Measurements from ENCODE around the gene C12orf60. TPM values are rescaled to one million over a fixed set of nuclear protein-coding genes. Genes with fewer than 3 reads are reported as not detected.

The C12orf60 gene
- total RNA-seq, 3 donors from 2014 or later (not counting 1 experiment from before 2014, with no cell fraction given): 0.28 to 0.79 (median 0.33) TPM

DNA sequence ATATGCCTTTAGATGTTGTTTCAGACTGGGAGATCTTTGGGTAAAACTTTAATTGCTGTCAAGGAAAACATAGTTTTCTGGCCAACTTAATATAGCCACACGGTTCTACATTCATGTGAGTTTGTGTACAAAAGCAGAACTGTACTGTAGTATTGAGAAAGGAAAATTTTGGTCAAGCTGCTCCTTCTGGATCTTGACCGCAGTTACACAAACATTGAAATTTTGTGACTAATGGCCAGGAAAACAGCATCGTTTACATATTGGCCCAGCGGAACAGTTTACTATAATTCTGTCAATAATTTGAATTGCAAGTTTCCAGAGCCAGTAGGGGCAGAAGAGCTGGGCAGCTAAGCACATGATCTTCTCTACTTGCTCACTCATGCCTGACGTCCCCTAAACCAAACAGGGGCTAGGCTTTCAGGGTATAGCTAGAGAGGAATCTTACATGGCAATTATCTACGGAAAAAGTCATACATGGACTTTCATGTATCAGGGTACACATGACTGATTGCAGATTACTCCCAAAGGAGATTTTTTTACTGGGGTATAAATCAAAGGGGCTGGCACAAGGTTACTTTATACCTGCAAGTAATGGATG, 51.2 kb downstream of the C12orf60 start:
- peaks cover 2 to 3% of the 10 kb centered on the region in 2 donors for H3K9me3 Mint-ChIP-seq
- H3K36me3 ChIP-seq (ENCODE audit: control insufficient read depth, insufficient read depth, low read length): no peaks in the 10 kb centered on the region
- no peaks in the 10 kb centered on the region for H3K27me3 ChIP-seq (ENCODE audit: control insufficient read depth, insufficient read depth, low read length)
- intact Hi-C loops (cut with micrococcal nuclease): no loop called here
- H3K4me1 Mint-ChIP-seq: no peaks in the 10 kb centered on the region
- DNase-seq (no peak), ATAC-seq (no peak)
- no peaks in the 10 kb centered on the region for H3K9me3 ChIP-seq (ENCODE audit: control insufficient read depth, insufficient read depth, low read length)
- no peak overlapping the region for H3K4me3 Mint-ChIP-seq
- no peaks in the 10 kb centered on the region for H3K4me1 ChIP-seq (ENCODE audit: control insufficient read depth, insufficient read depth, low read length)
- peaks cover 0 to 10% of the 10 kb centered on the region in 2 donors for H3K27me3 Mint-ChIP-seq (ENCODE audit: low read depth in 2 of 2)
- TF ChIP-seq, protein P1, sequence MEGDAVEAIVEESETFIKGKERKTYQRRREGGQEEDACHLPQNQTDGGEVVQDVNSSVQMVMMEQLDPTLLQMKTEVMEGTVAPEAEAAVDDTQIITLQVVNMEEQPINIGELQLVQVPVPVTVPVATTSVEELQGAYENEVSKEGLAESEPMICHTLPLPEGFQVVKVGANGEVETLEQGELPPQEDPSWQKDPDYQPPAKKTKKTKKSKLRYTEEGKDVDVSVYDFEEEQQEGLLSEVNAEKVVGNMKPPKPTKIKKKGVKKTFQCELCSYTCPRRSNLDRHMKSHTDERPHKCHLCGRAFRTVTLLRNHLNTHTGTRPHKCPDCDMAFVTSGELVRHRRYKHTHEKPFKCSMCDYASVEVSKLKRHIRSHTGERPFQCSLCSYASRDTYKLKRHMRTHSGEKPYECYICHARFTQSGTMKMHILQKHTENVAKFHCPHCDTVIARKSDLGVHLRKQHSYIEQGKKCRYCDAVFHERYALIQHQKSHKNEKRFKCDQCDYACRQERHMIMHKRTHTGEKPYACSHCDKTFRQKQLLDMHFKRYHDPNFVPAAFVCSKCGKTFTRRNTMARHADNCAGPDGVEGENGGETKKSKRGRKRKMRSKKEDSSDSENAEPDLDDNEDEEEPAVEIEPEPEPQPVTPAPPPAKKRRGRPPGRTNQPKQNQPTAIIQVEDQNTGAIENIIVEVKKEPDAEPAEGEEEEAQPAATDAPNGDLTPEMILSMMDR (IDR thresholded peaks at IDR 0.05): no peak
- no peak overlapping the region for H3K27ac Mint-ChIP-seq
- H3K4me3 ChIP-seq (ENCODE audit: low read length): no peak overlapping the region
- no peak overlapping the region for H3K27ac ChIP-seq (ENCODE audit: low read length)
- peaks cover 5% of the 10 kb centered on the region for H3K36me3 Mint-ChIP-seq
- WGBS (ENCODE audit: insufficient coverage): 88% methylated on average over 6 of the region's 6 CpGs

DNA sequence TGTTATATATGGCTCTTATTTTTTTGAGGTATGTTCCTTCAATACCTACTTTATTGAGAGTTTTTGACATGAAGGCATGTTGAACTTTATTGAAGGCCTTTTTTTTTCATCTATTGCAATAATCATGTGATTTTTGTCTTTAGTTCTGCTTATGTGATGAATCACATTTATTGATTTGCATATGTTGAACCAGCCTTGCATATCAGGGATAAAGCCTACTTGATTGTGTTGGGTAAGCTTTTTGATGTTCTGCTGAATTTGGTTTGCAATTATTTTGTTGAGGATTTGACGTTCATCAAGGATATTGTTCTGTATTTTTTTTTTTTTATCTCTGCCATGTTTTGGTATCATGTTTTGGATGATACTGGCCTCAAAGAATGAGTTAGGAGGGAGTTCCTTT, 55.0 kb downstream of the C12orf60 start:
- TF ChIP-seq, protein P1 (IDR thresholded peaks at IDR 0.05): no peak
- peaks cover 15% of the 10 kb centered on the region for H3K36me3 Mint-ChIP-seq
- H3K27me3 Mint-ChIP-seq (ENCODE audit: low read depth in 2 of 2): peaks cover 0 to 10% of the 10 kb centered on the region in 2 donors
- no peak overlapping the region for H3K27ac Mint-ChIP-seq
- H3K9me3 Mint-ChIP-seq: peaks cover 4 to 11% of the 10 kb centered on the region in 2 donors
- no peak for ATAC-seq
- no peak for DNase-seq
- H3K4me1 Mint-ChIP-seq: no peaks in the 10 kb centered on the region
- no peaks in the 10 kb centered on the region for H3K27me3 ChIP-seq (ENCODE audit: control insufficient read depth, insufficient read depth, low read length)
- H3K4me1 ChIP-seq (ENCODE audit: control insufficient read depth, insufficient read depth, low read length): no peaks in the 10 kb centered on the region
- H3K27ac ChIP-seq (ENCODE audit: low read length): no peak overlapping the region
- intact Hi-C loops (cut with micrococcal nuclease): no loop called here
- no peak overlapping the region for H3K4me3 ChIP-seq (ENCODE audit: low read length)
- H3K9me3 ChIP-seq (ENCODE audit: control insufficient read depth, insufficient read depth, low read length): peaks cover 4% of the 10 kb centered on the region
- 89% methylated on average over 1 of the region's 1 CpG for WGBS (ENCODE audit: insufficient coverage)
- no peaks in the 10 kb centered on the region for H3K36me3 ChIP-seq (ENCODE audit: control insufficient read depth, insufficient read depth, low read length)
- no peak overlapping the region for H3K4me3 Mint-ChIP-seq

- Histone ChIP-seq H3K4me1 (ENCODE audit: control insufficient read depth, insufficient read depth, low read length) (no peaks in the 10 kb centered on the region), H3K36me3 (ENCODE audit: control insufficient read depth, insufficient read depth, low read length) (no peaks in the 10 kb centered on the region), H3K9me3 (ENCODE audit: control insufficient read depth, insufficient read depth, low read length) (peaks cover 4% of the 10 kb centered on the region), H3K27ac (ENCODE audit: low read length) (no peak overlapping the region), H3K27me3 (ENCODE audit: control insufficient read depth, insufficient read depth, low read length) (no peaks in the 10 kb centered on the region), H3K4me3 (ENCODE audit: low read length) (no peak overlapping the region)
- Mint-ChIP-seq H3K27me3 (ENCODE audit: low read depth in 2 of 2) (peaks cover 12 to 16% of the 10 kb centered on the region in 2 donors), H3K36me3 (peaks cover 15% of the 10 kb centered on the region), H3K4me3 (no peak overlapping the region), H3K4me1 (no peaks in the 10 kb centered on the region), H3K27ac (no peak overlapping the region), H3K9me3 (peaks cover 4 to 11% of the 10 kb centered on the region in 2 donors)
- intact Hi-C loops (cut with micrococcal nuclease): no loop called here
- TF ChIP-seq, protein P1 (IDR thresholded peaks at IDR 0.05): no peak
- no peak for DNase-seq
- no peak for ATAC-seq
Measured at GRCh38 chr12:14860490-14860889, 57.0 kb downstream of the C12orf60 start.

GRCh38 chr12:14868916-14869506, 65.5 kb downstream of the C12orf60 start:
- no peaks in the 10 kb centered on the region for H3K9me3 ChIP-seq (ENCODE audit: control insufficient read depth, insufficient read depth, low read length)
- TF ChIP-seq, protein P1 (IDR thresholded peaks at IDR 0.05): no peak
- H3K4me1 ChIP-seq (ENCODE audit: control insufficient read depth, insufficient read depth, low read length): no peaks in the 10 kb centered on the region
- 97% methylated on average over 3 of the region's 3 CpGs for WGBS (ENCODE audit: insufficient coverage)
- H3K9me3 Mint-ChIP-seq: no peaks in the 10 kb centered on the region
- H3K4me3 ChIP-seq (ENCODE audit: low read length): no peak overlapping the region
- ATAC-seq (no peak), DNase-seq (no peak)
- H3K36me3 Mint-ChIP-seq: no peaks in the 10 kb centered on the region
- H3K27ac ChIP-seq (ENCODE audit: low read length): no peak overlapping the region
- H3K36me3 ChIP-seq (ENCODE audit: control insufficient read depth, insufficient read depth, low read length): no peaks in the 10 kb centered on the region
- intact Hi-C loops (cut with micrococcal nuclease): no loop called here
- no peak overlapping the region for H3K27ac Mint-ChIP-seq
- no peak overlapping the region for H3K4me3 Mint-ChIP-seq
- H3K27me3 ChIP-seq (ENCODE audit: control insufficient read depth, insufficient read depth, low read length): no peaks in the 10 kb centered on the region
- no peaks in the 10 kb centered on the region for H3K4me1 Mint-ChIP-seq
- H3K27me3 Mint-ChIP-seq (ENCODE audit: low read depth in 2 of 2): peaks cover 8 to 17% of the 10 kb centered on the region in 2 donors
